Hematopoietic multipotent progenitor cell treated with erythropoietin and hydrocortisone succinate and interleukin-3 and kit ligand, for 4 days (in vitro differentiated cells): ENCODE results near the gene MYO7A.

Source experiments
- DNase-seq: peaks from one replicate; pipeline ENCODE4 v3.0.0-alpha.2; 2015

Gene MYO7A

GRCh38 chr11:77129842-77130756 lies 2.1 kb downstream of the MYO7A start:
- no peak for DNase-seq

DNA sequence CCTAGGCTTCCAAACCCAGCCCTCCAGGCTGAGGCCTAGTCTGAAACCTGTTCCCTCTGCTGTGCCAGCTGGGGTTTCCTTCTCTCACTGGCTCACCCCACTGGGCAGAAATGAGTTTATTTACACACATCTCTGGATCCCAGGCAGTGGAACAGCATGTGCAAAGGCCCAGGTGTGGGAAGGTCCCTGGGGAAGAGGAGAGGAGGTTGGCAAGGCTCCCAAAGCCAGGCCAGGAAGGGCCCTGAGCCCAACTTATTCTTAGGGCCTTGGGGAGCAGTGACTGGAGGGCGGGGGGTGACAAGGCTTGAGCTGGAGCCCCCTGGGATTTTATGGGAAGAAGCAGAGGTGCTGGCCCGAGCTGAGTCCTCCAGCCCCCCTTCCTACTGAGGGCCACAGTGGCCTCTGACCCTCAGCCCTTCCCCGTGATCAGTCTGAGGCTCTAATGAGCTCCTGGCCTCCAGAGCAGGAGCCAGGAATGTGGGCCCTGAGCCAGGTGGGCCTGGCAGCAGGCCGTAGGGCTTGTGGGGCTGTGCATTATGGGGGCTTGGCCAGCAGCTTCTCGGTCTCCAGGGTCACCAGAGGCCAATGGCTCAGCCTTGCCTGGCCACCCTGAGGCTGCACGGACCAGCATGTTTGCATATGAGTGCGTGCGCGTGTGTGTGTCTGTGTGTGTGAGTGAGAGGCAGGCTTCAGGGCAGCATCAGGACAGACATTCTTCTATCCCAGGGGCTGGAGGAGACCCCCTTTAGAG lies 2.9 kb downstream of the MYO7A start:
- DNase-seq, result no peak

GRCh38 chr11:77131560-77131959 lies 3.5 kb downstream of the MYO7A start:
- no peak for DNase-seq

GRCh38 chr11:77135069-77135468 lies 7.0 kb downstream of the MYO7A start:
- no peak for DNase-seq

DNA sequence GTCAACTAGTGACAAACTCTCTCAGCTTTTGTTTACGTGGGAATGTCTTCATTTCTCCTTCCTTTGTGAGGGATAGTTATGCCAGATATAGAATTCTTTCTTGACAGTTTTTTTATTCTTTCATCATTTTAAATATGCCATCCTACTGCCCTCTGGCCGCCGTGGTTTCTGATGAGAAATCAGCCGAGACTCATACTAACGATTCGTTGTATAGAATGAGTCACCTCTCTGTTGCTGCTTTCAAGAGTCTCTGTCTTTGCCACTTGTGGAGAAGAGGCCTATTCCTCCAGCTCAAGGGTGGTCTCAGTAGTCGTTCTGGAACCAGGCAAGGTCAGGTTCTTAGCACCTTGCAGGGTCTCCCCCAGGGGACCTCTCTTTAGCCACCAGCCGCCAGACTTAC lies 8.0 kb downstream of the MYO7A start:
- no peak for DNase-seq

GRCh38 chr11:77136784-77137420 lies 8.9 kb downstream of the MYO7A start:
- no peak for DNase-seq

DNA sequence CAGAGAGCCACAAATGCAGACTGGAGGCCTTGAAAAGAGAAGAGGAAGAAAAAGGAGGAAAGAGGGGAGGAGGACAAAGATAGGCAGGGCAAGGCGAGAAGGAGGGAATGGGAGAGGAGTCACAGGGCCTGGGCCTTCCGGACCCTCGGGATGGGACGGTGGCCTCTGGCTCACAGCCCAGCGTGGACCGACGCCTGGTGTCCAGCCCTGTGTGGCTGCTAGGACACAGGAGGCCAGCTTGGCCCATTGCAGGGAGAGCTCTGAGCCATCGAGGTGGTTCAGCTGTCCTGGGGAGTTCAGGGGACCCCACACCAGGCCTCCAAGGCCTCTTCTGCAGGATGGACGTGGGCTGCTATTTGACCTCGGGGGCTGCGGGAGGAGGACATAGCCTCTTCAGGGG lies 9.4 kb downstream of the MYO7A start:
- DNase-seq, result no peak

- no peak for DNase-seq
These were observed 10.1 kb downstream of the MYO7A start for GRCh38 chr11:77138106-77138649.

GRCh38 chr11:77139201-77139600 lies 11.2 kb downstream of the MYO7A start:
- no peak for DNase-seq

- DNase-seq, result no peak
These were observed 12.3 kb downstream of the MYO7A start for GRCh38 chr11:77140231-77140851.

- no peak for DNase-seq
These were observed 13.0 kb downstream of the MYO7A start for GRCh38 chr11:77141034-77141433.

DNA sequence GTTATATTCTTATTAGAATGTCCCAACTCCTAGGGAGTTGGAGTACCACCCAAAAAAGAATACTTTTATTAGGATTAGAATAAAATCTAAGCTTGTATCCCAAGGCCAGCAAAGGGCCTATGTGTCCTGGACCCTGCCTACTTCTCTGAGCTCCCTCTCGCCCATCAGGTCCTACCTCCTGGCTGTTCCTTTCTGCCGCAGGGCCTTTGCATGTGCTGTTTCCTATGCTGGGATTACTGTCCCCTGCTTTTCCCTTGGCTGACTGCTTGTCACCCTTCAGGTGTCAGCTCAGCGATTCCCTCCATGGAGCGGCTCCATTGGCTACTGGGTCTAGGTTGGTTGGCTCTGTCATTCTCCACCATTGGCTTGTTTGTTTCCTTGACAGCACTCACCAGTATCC lies 13.4 kb downstream of the MYO7A start:
- no peak for DNase-seq

DNA sequence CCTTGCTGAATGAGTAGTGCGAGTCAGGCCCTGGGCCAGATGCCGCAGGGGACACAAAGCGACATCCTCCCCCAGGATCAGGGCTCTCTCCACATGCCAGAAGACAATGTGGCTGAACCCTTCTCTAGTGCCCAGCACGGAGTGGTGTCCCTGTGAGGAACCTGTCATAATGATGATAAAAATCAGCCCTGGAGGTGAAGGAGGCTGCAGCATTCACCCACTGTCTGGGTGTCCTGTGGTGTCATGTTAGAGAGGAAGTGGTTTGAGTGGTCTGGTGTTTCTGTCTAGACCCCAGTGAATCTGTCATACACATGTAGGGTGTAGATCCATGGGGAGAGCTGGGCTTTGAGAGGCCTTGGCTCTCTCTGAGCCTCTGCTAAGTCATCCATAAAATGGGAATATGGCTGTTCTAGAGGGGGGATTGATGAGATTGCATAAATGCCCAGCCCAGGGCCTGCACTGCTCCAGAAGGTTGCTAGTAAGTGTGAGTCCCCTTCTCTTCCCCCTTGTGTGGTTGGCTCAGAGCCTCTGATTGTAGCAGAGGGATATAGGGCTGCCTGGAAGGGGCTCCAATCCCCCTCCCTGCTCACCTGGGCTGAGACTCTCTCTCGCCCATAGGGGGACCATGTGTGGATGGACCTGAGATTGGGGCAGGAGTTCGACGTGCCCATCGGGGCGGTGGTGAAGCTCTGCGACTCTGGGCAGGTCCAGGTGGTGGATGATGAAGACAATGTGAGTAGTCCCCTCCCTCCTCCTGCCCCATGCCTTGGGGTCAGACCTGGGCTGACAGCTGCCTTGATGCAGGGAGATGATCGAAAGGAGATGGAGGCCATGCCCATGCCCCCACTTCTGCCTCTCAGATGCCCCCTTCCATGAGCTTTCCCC lies 14.3 kb downstream of the MYO7A start:
- peak; percentile 76 for DNase-seq

DNA sequence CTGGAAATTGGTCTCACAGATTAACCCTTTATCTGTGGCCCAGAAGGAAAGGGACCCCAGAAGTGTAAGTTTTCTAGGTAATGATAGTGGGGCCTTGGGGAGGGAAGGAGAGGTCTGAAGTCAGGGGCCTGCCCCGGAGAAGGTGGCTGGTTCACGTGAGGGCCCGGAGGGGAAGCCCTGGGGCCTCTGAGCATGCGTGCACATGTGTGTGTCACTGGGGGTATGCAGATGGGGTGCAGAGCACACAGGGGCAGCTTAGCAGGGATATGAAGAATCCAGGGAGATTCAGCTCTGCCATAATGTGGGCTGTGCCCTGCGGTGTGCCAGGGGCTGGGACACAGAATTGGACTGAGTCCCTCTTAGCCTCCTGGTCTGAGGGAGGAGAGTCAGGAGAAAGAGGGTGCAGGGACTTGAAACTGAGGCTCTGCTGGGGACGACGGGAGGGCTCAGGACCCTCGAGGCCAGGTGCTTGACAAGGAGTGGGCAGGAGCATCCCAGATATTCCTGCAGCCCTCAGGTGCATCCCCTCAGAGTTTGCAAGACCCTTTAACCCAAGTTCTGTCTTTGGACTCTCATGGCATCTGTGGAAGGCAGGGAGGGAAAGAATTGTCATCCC lies 15.5 kb downstream of the MYO7A start:
- no peak for DNase-seq

DNA sequence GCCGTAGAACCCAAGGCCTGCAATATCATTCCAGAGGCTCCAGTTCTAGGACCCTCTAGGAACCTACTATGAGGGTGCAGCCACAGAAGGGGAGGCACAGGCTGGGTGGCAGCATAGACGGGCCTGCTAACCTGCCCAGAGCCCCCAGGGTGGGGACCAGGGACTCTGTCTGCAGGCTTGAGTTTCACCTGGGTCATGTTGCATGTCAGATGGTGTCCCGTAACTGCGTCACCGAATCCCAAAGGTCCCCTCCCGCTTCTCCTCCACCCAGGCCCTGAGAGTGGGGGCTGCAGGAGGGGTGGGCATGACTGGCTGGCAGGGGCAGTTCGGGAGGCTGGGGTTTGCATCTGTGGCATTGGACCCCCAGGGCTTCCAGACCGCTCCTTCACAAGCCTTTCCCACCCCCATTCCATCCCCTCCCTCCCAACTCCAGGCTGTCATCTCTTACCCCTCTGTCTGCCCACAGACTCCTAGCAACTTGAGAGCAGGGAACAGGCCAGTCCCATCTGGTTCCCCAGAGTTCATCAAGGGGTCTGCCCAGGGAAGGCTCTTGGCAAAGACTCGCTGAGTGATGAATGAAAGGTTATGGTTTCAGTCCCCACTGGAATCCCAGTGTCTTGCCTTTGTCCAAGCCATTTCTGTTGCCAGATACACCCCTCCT lies 16.3 kb downstream of the MYO7A start:
- DNase-seq, result no peak

- DNase-seq, result no peak
These were observed 16.9 kb downstream of the MYO7A start for GRCh38 chr11:77144857-77145428.

- no peak for DNase-seq
These were observed 18.4 kb downstream of the MYO7A start for GRCh38 chr11:77146261-77147035.

GRCh38 chr11:77147036-77147315 lies 18.9 kb downstream of the MYO7A start:
- no peak for DNase-seq

- DNase-seq, result peak; percentile 79
These were observed 19.7 kb downstream of the MYO7A start for GRCh38 chr11:77147668-77148321.
